ENCODE measurements around the gene PUM1. TPM values are rescaled to one million over a fixed set of nuclear protein-coding genes. Genes with fewer than 3 reads are reported as not detected.

PUM1 gene
- total and polyA plus RNA-seq, 2 donors (not counting 3 experiments of a cell fraction or from before 2014, with no cell fraction given): 94.7 to 124 TPM

GRCh38 chr1:30982431-30982830 is 83.1 kb downstream of the PUM1 start:
- no peak for FAIRE-seq
- H3K9ac ChIP-seq (replicated peaks; ENCODE audit: extremely low read depth, insufficient read depth, low read length): no peak overlapping the region
- H3K9me3 ChIP-seq (replicated peaks; ENCODE audit: control insufficient read depth, insufficient read depth, low read length): no peaks in the 10 kb centered on the region
- no TSS peak for BruUV-seq (replicated peaks)
- POLR2A ChIA-PET: no interaction called here
- dilution Hi-C loops (cut with MboI; ENCODE audit: extremely low pct_ligation_motif_present, low sequenced_read_pairs): no loop called here
- no peak overlapping the region for H2AFZ ChIP-seq (ENCODE audit: low read depth, low read length)
- peaks cover 9 to 17% of the 10 kb centered on the region in 2 experiments for H3K36me3 ChIP-seq (ENCODE audit: control insufficient read depth in 2 of 2, extremely low read depth in 1 of 2, insufficient read depth in 2 of 2, low read length in 2 of 2)
- no peak overlapping the region for H3K27ac ChIP-seq (ENCODE audit: insufficient read depth, low read depth, low read length)
- CTCF ChIA-PET: no interaction called here
- no peak overlapping the region for H3K4me3 ChIP-seq (replicated peaks in 1 of 3; ENCODE audit: insufficient read depth in 1 of 3, low read depth in 1 of 3, low read length in 3 of 3)
- H3K4me1 ChIP-seq (ENCODE audit: control insufficient read depth, extremely low read depth, insufficient read depth, low read length): no peaks in the 10 kb centered on the region
- TF ChIP-seq FOS (IDR thresholded peaks at IDR 0.05; ENCODE audit: borderline replicate concordance, insufficient read depth, low read length) (no peak), GATA2 (IDR thresholded peaks at IDR 0.05; ENCODE audit: insufficient read depth, insufficient read length, low read depth, low read length) (no peak), MAX (IDR thresholded peaks at IDR 0.05; ENCODE audit: insufficient read depth, insufficient read length) (no peak)
- H4K20me1 ChIP-seq (replicated peaks; ENCODE audit: control insufficient read depth, extremely low read depth, insufficient read depth, low read length): peaks cover 2% of the 10 kb centered on the region
- no peak overlapping the region for H3K4me2 ChIP-seq (ENCODE audit: insufficient read depth, low read length)
- intact Hi-C loops (cut with micrococcal nuclease): no loop called here
- DNase-seq (ENCODE audit: low read depth, low spot score): no peak
- H3K27me3 ChIP-seq (ENCODE audit: control insufficient read depth in 2 of 2, insufficient read depth in 2 of 2, low read length in 2 of 2): no peaks in the 10 kb centered on the region
- peaks cover 80% of the 10 kb centered on the region for H3K79me2 ChIP-seq (ENCODE audit: control insufficient read depth, insufficient read depth, low read length)
- H3K9me1 ChIP-seq (replicated peaks; ENCODE audit: control insufficient read depth, extremely low read depth, insufficient read depth, low read length): no peaks in the 10 kb centered on the region

GRCh38 chr1:30981172-30981571 is 84.3 kb downstream of the PUM1 start:
- no peak for TF ChIP-seq MAX (IDR thresholded peaks at IDR 0.05; ENCODE audit: insufficient read depth, insufficient read length)
- TF ChIP-seq JUN (IDR thresholded peaks at IDR 0.05; ENCODE audit: borderline replicate concordance, insufficient read depth, insufficient read length, low read depth): no peak
- no peak for TF ChIP-seq POLR2A (IDR thresholded peaks at IDR 0.05; ENCODE audit: low read depth, low read length)
- TF ChIP-seq GATA2 (IDR thresholded peaks at IDR 0.05; ENCODE audit: insufficient read depth, insufficient read length, low read depth, low read length): no peak
- no peak for TF ChIP-seq EZH2 (IDR thresholded peaks at IDR 0.05; ENCODE audit: borderline replicate concordance, low read depth, low read length, severe bottlenecking)
- TF ChIP-seq FOS (IDR thresholded peaks at IDR 0.05; ENCODE audit: borderline replicate concordance, insufficient read depth, low read length): no peak
- no peak for TF ChIP-seq POLR2AphosphoS5 (IDR thresholded peaks at IDR 0.05; ENCODE audit: insufficient read depth, low read depth, low read length)
- TF ChIP-seq CTCF (IDR thresholded peaks at IDR 0.05; ENCODE audit: extremely low read depth in 1 of 2, insufficient read depth in 1 of 2, low read depth in 1 of 2, low read length in 2 of 2): no peak
- no peak for TF ChIP-seq MYC (IDR thresholded peaks at IDR 0.05; ENCODE audit: low read depth, low read length)
- no peak overlapping the region for H3K27ac ChIP-seq (ENCODE audit: insufficient read depth, low read depth, low read length)
- peaks cover 4% of the 10 kb centered on the region for H3K4me1 ChIP-seq (ENCODE audit: control insufficient read depth, extremely low read depth, insufficient read depth, low read length)
- H2AFZ ChIP-seq (ENCODE audit: low read depth, low read length): no peak overlapping the region
- intact Hi-C loops (cut with micrococcal nuclease) (no loop called here), dilution Hi-C loops (cut with MboI; ENCODE audit: extremely low pct_ligation_motif_present, low sequenced_read_pairs) (no loop called here)
- H3K9me3 ChIP-seq (replicated peaks; ENCODE audit: control insufficient read depth, insufficient read depth, low read length): no peaks in the 10 kb centered on the region
- H3K4me2 ChIP-seq (ENCODE audit: insufficient read depth, low read length): no peak overlapping the region
- BruUV-seq (replicated peaks): no TSS peak
- POLR2A ChIA-PET: interaction anchor here (0.7 kb wide), 1 partner anchor 22 kb away, joined by 5 read pairs; no protein-coding TSS in a partner anchor
- DNase-seq (ENCODE audit: low read depth, low spot score) (no peak), FAIRE-seq (no peak)
- H3K9ac ChIP-seq (replicated peaks; ENCODE audit: extremely low read depth, insufficient read depth, low read length): no peak overlapping the region
- peaks cover 80% of the 10 kb centered on the region for H3K79me2 ChIP-seq (ENCODE audit: control insufficient read depth, insufficient read depth, low read length)
- H3K4me3 ChIP-seq (replicated peaks in 1 of 3; ENCODE audit: insufficient read depth in 1 of 3, low read depth in 1 of 3, low read length in 3 of 3): no peak overlapping the region
- peaks cover 4% of the 10 kb centered on the region for H4K20me1 ChIP-seq (replicated peaks; ENCODE audit: control insufficient read depth, extremely low read depth, insufficient read depth, low read length)
- H3K27me3 ChIP-seq (ENCODE audit: control insufficient read depth in 2 of 2, insufficient read depth in 2 of 2, low read length in 2 of 2): no peaks in the 10 kb centered on the region
- no peaks in the 10 kb centered on the region for H3K9me1 ChIP-seq (replicated peaks; ENCODE audit: control insufficient read depth, extremely low read depth, insufficient read depth, low read length)
- CTCF ChIA-PET: interaction anchor here (0.8 to 0.9 kb wide), 3 partner anchors 10 to 23 kb away, joined by 3 to 4 read pairs (median 4); no protein-coding TSS in a partner anchor
- H3K36me3 ChIP-seq (ENCODE audit: control insufficient read depth in 2 of 2, extremely low read depth in 1 of 2, insufficient read depth in 2 of 2, low read length in 2 of 2): peaks cover 9 to 17% of the 10 kb centered on the region in 2 experiments
